ENCODE results near the gene TMEM198.

DNA sequence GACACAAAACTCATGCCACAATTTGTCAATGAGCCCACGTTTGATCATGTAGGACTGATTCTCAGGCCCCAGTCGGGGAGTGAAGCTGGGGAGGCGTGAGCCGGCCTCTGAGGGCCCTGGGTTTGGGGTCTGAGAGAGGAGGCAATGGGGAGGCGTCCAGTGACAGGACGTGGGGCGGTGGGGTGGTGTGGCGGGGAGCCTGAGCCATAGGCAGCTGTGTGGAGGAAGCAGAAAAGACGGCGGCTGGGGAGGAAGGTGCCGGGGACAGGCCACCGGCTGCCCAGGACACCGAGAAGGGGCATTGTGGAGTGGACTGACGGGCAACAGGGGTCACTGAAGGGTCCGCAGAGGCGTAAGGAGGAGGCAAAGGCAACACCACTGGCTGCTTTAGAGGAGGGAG, 7.4 kb upstream of the TMEM198 start:
- TF ChIP-seq, protein P1, sequence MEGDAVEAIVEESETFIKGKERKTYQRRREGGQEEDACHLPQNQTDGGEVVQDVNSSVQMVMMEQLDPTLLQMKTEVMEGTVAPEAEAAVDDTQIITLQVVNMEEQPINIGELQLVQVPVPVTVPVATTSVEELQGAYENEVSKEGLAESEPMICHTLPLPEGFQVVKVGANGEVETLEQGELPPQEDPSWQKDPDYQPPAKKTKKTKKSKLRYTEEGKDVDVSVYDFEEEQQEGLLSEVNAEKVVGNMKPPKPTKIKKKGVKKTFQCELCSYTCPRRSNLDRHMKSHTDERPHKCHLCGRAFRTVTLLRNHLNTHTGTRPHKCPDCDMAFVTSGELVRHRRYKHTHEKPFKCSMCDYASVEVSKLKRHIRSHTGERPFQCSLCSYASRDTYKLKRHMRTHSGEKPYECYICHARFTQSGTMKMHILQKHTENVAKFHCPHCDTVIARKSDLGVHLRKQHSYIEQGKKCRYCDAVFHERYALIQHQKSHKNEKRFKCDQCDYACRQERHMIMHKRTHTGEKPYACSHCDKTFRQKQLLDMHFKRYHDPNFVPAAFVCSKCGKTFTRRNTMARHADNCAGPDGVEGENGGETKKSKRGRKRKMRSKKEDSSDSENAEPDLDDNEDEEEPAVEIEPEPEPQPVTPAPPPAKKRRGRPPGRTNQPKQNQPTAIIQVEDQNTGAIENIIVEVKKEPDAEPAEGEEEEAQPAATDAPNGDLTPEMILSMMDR (IDR thresholded peaks at IDR 0.05) = no peak
- no peak for TF ChIP-seq POLR2AphosphoS5 (IDR thresholded peaks at IDR 0.05; ENCODE audit: insufficient read depth in 1 of 2, low read depth in 1 of 2)
- no peak for TF ChIP-seq POLR2A (IDR thresholded peaks at IDR 0.05)

Measured in vagina (tissue), 2 donors.